Left kidney (tissue), 8 donors: ENCODE results near the gene AGTR1. TPM values are rescaled to one million over a fixed set of nuclear protein-coding genes. Genes with fewer than 3 reads are reported as not detected.
A peak's percentile ranks its signal among the peaks of the same experiment; 100 is the strongest.

Experiments used
- DNase-seq: peaks from one replicate; pipeline ENCODE4 v3.0.0-alpha.2; 2013
- long read RNA-seq, 8 donors: transcript quantifications; one replicate each; lab custom pipeline, GENCODE V29; 2026
- polyA plus RNA-seq: library from polyadenylated mRNA; unstranded; fragments of 120-200 nt; gene quantifications from one replicate; pipeline ENCODE4 v1.2.1, GENCODE V29; 2013; ENCODE audit not compliant: insufficient read length

AGTR1 gene
- polyA plus RNA-seq, result 19.2 TPM
- long read RNA-seq, donor 1, transcript AGTR1-201 (3 exons, 2,356 nt), result major isoform, 6 of 12 reads
- long read RNA-seq, donor 1, transcript AGTR1-209 (2 exons, 2,359 nt), result major isoform, 6 of 12 reads
- long read RNA-seq, donor 1, partial matches to known transcripts, result 0 of 12 reads
- long read RNA-seq, donor 1, other reads (novel, unspliced or antisense), result 0 of 12 reads
- long read RNA-seq, donor 2, partial matches to known transcripts, result 0 of 2 reads
- long read RNA-seq, donor 2, other reads (novel, unspliced or antisense), result 0 of 2 reads
- long read RNA-seq, donor 3, transcript AGTR1-209 (2 exons, 2,359 nt), result major isoform, 5 of 19 reads
- long read RNA-seq, donor 3, partial matches to known transcripts, result 11 of 19 reads
- long read RNA-seq, donor 3, other reads (novel, unspliced or antisense), result 0 of 19 reads
- long read RNA-seq, donor 4, result 0 reads
- long read RNA-seq, donor 5, transcript AGTR1-209 (2 exons, 2,359 nt), result major isoform, 12 of 14 reads
- long read RNA-seq, donor 5, partial matches to known transcripts, result 0 of 14 reads
- long read RNA-seq, donor 5, other reads (novel, unspliced or antisense), result 0 of 14 reads
- long read RNA-seq, donor 6, partial matches to known transcripts, result 0 of 5 reads
- long read RNA-seq, donor 6, other reads (novel, unspliced or antisense), result 0 of 5 reads
- long read RNA-seq, donor 7, transcript AGTR1-209 (2 exons, 2,359 nt), result major isoform, 5 of 20 reads
- long read RNA-seq, donor 7, partial matches to known transcripts, result 11 of 20 reads
- long read RNA-seq, donor 7, other reads (novel, unspliced or antisense), result 0 of 20 reads
- long read RNA-seq, donor 8, partial matches to known transcripts, result 0 of 2 reads
- long read RNA-seq, donor 8, other reads (novel, unspliced or antisense), result 0 of 2 reads

DNA sequence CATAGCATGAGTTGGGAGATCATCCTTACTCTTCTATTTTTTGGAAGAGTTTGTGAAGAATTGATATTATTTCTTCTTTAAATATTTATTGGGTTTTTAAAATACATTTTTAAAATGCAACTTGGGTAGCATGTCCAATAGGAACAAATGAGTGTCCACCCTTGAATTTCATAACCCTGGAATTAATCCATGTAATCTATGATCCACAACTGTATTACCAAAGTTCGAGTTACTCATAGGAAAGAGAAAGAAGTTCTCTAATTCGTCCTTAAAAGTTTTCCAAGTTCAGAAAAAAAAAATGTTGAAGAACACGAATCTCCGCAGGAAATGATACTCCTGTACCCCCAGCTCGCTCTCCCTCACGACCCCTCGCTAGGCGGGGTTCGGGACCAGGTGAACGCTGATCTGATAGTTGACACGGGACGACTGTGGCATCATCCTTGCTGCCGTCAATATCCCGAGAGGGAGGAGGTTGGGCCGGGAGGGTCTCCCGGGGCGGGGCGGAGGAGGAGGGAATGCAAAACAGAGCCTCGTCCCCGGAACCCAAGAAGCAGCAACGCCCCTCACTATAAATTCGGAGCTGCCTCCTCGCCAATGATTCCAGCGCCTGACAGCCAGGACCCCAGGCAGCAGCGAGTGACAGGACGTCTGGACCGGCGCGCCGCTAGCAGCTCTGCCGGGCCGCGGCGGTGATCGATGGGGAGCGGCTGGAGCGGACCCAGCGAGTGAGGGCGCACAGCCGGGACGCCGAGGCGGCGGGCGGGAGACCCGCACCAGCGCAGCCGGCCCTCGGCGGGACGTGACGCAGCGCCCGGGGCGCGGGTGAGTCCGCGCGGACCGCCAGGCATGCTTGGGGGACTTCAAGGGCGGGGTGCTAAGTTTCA, at the start of gene AGTR1:
Gene AGTR1, plus strand, starts transcription at position 598 of the 884 bp plus-strand sequence. CDS start 43,133 bp downstream, outside the sequence.
- DNase-seq, result peak; percentile 74

DNA sequence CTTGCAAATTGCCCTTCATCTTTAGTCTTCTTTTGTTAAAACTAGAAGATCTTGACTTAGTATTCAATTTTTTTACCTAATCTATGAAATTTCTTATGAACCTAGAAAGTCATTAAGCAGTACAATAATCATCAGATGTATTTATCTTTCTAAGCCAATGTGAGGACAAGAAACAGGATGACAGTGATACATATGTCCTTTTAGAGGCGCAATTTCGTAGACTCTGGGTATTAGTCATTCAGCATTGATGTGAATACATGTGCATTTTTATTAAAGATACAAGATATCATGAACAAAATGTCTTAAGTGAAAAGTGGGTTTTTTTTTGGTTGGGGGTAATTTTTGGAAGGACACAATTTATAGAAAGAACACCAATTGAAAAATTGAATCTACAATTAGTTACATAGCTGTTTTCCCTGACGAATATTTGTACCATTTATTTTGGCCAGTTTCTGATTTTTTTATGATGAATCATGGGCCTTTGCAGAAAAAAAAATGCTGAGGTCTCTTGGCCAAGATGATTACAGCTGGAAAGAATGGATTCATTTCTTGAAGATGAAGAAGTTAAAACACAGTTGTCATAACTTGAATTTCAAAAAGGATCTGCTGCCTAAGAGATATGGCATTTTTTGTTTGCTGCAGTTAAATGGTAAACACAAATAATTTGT, 48.9 kb upstream of the AGTR1 start:
- DNase-seq, result no peak

DNA sequence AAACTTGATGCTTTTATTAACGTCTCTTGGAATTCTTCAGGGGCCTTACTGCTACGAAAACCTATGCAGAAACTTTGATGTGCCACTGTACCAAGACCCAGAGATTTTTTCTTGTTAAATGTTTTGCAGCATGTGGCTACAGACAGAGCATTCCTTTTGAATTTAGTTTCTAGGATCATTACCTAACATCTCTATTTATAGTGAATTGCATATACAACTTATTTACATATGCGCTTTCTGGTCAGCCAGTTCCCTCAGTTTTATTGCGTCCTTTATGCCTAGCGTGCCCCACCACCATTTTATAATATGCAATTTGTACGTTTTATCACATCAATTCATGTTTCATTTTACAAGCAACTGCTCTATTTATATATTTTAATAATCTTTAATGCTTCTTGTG, 46.2 kb upstream of the AGTR1 start:
- no peak for DNase-seq

DNA sequence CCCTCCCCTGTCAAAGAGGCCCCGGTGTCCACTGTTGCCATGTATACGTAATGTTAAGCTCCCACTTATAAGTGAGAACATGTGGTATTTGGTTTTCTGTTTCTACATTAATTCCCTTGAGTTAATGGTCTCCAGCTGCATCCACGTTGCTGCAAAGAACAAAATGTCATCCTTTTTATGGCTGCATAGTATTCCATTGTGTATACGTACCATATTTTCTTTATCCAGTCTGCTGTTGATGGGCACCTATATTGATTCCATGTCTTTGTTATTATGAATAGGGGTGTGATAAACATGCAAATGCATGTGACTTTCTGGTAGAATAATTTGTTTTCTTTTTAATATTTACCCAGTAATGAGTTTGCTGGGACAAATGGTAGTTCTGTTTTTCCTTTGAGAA, 43.3 kb upstream of the AGTR1 start:
- DNase-seq, result no peak

DNA sequence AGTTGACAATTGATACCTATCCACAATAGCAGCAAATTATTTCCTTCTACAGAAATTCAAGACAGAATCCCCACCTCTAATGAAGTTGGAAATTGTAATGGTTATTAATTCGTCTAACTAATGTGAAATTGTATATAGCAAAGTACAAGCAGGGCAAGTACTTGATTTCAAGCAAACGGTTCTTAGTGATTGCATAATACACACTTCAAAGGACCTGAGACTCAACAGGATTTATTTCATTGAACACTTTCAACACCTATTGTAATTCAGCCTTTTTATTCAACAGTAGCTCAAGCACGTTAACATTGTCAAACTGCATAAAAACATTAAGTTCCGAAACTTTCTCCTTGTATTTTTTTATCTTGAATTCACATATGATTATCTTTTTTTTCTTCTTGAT, 40.2 kb upstream of the AGTR1 start:
- DNase-seq, result no peak

DNA sequence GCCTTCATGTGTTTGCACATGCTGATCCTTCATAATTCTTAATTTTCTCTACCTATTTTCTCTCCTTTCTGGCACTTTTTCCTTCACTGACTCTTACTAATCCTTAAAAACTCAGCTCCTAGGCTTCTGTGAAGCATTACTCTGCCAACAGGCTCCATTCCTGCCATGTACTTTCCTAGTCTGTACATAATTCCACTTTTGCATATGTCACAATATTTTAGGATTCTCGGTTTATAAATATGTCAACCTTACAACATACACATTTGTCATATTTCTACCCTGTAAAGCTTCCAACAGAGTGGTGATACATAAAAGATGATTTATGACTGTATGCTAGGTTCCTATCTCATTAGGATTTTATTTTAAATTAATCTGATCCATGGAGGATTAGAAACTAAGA, 38.2 kb upstream of the AGTR1 start:
- no peak for DNase-seq

DNA sequence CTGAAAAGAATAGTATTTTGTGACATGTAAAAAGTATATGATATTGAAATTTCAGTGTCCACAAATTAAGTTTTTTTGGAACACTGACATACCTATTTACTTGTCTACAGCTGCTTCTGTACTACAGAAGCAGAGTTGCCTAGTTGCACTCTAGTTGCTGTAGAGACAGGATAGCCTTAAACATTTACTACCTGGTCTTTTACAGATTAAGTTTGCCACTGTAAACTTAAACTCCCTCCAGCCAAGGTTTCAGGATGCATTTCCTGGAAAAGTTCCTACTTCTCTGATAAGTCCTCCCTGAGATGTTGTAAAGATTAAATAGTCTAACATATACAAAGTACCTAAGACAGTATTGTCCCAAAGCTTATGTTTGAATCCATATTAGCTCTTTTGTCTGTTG, 17.4 kb upstream of the AGTR1 start:
- no peak for DNase-seq

DNA sequence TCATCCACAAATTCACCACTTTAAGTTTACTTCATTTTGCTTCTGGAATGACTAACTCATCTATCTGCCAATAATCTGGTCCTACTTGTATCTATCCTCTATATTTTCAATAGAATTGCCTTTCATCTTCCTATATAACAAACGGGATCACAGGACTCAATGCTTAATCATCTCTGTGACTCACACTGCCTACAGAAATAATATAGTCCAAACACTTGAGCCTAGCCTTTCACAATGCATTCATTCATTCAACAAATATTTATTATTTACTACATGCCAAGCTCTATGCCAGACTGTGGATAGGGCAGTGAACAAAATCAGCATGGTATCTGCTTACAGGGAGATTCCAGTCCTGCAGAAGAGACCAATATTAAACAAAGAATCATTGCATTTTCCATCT, 16.6 kb upstream of the AGTR1 start:
- no peak for DNase-seq

DNA sequence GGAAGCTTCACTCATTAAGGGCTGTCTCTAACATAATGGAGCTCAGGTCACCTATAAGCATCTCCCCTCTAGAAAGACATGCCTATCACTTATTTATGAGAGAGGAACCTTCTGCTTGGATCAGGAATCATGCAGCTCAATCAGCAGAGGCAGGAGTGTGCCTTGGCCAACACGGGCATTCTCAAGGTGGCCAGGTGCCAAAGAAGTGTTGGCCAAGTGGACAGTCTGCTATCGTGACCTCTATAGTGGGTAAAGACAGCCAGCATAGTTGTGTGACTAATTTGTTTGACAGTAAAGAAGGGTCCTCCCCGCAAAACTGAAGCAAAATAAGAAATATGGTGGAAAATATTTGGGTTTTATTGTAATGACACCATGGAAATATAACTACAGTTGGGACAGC, 14.7 kb upstream of the AGTR1 start:
- no peak for DNase-seq

DNA sequence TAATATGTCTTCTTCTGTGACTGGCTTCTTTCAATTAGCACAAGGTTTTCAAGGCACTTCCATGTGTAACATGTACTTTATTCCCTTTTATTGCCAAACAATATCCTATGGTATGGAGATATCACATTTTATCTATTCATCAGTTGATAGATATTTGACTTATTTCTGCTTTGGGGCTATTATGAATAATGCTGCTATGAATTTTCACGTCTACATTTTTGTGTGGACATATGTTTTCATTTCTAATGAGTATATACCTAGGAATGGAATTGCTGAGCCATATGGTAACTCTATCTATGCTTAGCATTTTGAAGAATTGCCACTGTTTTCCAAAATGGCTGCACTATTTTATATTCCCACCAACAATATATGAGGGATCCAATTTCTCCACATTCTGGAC, 3.6 kb upstream of the AGTR1 start:
- no peak for DNase-seq

DNA sequence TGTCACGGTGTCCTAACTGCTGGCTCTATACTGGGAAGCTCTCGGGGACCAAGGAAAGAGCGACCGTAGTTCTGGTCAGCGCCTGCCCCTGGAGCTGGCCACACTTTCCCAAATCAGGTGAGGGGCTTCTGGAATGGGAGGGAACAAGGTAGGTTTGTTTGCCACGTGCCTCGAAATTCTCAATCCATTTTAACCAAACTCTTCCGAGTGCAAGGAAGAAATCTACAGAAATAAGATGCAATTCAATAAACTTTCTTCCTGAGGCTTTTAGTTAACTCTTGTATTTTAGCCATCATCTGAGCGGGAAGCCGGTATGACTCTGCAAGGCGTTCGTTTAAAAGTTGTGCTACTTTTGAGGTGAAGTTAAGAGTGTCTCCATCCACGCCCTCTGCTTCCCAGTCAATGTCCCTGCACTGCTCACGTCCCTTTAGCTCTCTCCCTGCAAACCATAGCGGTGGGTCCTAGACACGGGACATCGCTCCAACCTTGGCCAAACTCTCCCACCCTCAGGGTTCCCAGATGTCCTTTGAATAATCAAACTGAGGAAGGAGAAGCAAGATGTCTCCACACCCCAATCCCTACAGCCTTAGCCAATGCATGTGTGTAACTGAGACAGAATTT, 597 bp downstream of the AGTR1 start:
- DNase-seq, result no peak

DNA sequence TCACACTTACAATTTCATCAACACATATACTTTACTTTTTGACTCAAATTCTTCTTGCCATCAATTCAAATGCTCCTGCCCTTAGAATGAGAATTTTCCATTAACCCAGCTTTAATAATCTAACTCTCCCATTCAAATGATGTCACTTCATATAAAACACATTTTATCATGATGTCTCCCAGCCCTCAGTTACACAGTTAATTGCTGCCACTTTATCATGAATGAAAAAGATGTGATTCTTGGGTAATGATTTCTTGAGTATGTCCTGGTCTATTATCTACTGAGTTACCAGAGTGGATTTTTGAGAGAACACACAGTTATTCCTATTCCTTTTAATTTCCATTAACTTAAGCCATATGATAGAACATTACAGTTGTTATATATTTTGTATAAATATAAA, 7.6 kb downstream of the AGTR1 start:
- no peak for DNase-seq

DNA sequence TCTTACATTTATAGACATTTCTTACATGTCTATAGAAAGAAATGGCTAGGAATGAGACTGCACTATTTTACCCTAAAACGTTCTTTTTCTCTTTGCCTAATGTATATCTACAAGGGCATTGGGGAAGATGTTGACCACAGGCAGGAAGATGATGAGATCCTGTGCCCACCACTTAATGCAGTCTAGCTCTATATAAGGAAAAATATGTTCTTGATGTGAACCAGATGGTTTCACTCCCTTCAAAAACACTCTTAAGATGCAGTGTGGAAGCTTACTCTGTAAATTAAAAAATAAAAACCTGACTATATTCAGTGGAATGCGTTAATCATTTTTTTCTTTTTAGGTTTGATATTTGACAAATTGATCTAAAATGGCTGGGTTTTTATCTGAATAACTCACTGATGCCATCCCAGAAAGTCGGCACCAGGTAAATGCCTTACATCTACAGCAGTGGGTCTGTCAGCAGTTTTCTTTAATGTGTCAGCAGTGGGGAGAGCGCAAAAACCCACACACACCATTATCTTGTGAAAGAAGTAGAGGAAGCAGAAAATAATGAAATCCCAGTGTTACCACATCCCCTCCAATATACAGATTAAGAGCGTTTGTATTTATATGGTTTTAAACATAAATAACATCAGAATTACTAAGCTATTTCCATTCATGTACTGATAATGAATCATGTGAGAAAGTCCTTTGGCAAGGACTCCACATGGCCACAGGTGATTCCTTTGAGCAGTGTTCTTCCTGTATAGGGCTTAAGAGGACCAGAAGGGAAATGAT, 10.1 kb downstream of the AGTR1 start:
- DNase-seq, result no peak

DNA sequence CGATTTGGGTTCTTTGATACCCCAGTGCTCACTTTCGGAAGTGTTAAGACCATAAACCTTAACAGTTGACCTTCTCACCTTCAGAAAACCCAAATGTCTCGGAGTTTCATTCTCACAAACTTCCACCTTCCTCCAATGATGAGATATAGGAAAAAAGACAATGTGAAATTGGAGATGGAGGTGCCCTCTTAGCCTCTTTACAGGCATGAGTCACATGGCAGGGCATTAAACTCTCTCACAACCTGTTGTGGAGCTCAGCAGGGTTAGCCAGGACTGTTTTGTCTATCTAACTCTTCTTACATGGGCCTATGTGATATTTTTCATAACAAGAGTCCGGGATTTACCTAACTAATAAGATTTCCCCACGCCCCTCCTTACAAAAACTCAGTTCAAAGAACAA, 10.7 kb downstream of the AGTR1 start:
- DNase-seq, result no peak

DNA sequence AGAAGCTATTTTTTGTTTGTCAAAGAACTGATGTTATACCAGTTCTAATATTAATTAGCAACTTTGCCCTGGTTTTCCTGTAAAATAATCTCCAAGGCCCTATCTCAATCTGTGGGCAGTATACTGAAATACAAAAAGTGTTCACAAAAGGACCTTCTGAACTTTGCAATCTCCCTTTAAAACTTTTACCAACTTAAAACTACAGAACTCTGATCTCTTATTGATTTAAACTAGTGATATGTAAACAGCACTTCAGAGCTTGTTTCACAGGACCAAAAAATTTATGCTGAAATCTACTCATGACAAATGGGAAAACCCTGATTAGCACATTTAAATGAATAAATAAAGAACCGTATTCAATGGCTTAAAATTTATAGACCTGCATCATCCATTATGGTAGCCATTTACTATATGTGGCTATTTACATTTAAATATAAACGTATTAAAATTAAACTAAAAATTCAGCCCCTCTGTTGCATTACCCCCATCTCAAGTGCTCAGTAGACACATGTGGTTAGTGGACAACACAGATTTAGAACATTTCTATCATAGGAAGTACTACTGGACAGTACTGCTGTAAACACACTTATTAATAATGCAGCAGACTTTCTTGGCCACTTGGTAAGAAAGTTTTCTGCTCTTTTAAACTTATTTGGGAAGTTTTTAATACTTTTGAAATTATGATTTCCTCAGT, 12.0 kb downstream of the AGTR1 start:
- DNase-seq, result no peak

DNA sequence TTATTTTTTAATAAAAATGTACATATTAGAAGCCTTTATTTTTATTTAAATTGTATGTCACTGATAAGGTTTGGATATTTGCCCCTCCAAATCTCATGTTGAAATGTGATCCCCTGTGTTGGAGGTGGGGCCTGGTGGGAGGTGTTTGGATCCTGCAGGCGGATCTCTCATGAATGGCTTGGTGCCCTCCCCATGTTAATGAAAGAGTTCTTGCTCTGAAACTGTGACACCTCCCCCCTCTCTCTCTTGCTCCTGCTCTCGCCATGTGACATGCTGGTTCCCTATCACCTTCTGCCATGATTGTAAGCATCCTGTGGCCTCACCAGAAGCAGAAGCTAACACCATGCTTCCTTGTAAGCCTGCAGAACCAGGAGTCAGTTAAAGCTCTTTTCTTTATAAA, 13.0 kb downstream of the AGTR1 start:
- DNase-seq, result no peak

DNA sequence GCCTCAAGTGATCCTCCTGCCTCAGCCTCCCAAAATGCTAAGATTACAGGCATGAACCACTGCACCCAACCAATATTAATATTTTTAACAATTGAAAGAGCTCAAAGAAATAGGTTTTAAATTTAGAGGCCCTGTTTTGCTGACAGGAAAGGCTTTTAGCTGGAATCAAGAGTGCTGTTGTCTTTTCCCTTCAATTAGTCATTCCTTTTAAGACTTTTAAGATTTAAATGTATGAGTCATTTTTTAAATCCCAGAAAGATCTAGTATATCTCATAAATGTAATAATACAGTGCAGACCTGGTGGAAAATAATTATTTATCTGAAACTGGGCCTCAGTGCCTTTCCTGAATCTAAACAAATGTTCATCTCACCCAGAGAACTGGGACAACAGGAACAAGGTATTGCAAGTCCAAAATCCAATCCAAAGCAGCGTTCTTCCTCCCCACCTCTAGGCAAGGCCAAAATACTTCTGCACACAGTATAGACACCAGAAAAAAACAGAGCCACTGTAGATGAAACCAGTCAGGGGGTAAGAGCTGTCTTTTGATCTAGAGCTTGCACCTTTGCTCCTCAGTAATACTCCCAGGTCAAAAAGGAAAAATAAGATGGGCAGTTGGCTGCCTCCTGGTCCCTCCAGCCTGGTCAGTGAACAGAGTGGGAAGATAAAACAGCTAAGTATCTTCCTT, 14.4 kb downstream of the AGTR1 start:
- no peak for DNase-seq

DNA sequence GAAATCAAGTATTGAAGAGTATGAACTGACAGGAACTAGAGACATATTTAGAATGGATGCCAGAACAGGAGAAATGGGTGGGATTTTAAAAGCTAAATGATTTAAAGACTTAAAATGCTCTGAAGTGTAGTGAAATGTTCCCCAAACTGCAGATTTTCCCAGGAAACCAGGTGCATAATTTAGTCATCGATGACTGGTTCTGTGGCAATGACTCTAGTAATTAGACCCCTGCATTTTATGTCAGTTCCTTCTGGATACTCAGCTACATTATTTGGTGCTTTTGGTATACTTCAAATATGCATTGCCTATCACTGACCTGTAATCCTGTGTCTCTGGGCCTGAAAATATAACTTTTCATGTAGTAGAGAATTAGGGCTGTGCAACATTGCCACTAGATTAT, 16.8 kb downstream of the AGTR1 start:
- DNase-seq, result no peak

DNA sequence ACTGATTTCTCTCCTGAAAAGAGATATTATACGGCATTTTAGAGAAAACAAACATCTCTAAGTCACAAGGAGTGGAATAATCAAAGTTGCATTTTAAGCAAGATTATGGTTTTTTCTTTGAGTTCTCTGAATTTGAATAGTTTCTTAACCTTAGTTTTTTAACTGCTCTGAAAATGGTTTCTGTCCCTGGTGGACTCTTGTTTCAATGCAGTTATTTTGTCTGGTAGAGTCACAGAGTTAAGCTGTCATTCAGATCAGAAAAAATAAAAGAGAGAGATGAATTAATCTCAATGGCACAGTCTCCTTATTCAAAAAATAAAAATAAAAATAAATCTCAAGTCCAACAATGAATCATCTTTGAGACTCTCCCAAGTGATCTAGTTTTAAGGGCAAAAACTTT, 19.0 kb downstream of the AGTR1 start:
- DNase-seq, result no peak
